ENCODE results near the gene TUBGCP2. TPM values are rescaled to one million over a fixed set of nuclear protein-coding genes. Genes with fewer than 3 reads are reported as not detected.

TUBGCP2 gene
- total RNA-seq, 1 experiment from 2014 or later: 35.4 TPM

DNA sequence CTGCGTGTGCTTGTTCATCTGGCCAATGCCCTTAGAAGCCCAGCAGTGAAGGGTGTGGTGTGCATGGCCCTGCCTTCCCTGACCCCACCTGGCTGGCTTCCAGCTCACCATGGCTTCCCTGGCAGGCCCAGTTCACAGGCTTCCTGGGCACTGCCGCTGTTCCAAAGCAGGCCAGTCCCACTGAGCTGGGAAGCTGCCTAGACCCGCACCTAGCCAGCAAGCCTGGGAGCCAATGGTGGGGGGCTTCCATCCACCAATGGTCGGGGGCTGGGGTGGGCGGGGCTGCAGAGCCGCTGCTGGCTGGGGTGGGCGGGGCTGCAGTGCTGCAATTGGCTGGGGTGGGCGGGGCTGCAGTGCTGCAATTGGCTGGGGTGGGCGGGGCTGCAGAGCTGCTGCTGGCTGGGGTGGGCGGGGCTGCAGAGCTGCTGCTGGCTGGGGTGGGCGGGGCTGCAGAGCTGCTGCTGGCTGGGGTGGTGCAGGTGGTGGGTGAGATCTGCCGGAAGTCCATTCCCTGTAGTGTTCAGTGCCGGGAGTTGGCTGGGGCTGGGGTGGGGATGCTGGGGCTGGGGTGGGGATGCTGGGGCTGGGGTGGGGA, 15.6 kb upstream of the TUBGCP2 start:
- intact Hi-C loops (cut with micrococcal nuclease): no loop called here
- Histone ChIP-seq H3K27me3 (ENCODE audit: insufficient read depth, low read length) (no peaks in the 10 kb centered on the region), H3K4me2 (ENCODE audit: low read length) (peak overlapping the region; percentile 65), H3K4me3 (replicated peaks in 1 of 2; ENCODE audit: low read depth in 1 of 2, low read length in 2 of 2) (peak overlapping the region in 1 of 2 experiments; percentile 19; a peak in 1 of 4 replicates), H3K9ac (ENCODE audit: low read length) (no peak overlapping the region), H3K4me1 (ENCODE audit: control insufficient read depth in 1 of 2, insufficient read depth in 2 of 2, low read length in 2 of 2) (peaks cover under 1 to 17% of the 10 kb centered on the region in 2 experiments), H3K36me3 (ENCODE audit: control insufficient read depth in 1 of 2, insufficient read depth in 2 of 2, low read length in 2 of 2) (no peaks in the 10 kb centered on the region), H4K20me1 (ENCODE audit: insufficient read depth) (no peaks in the 10 kb centered on the region), H2AFZ (ENCODE audit: low read depth, low read length, poor library complexity, severe bottlenecking) (no peak overlapping the region), H3K79me2 (ENCODE audit: insufficient read depth, low read length) (no peaks in the 10 kb centered on the region), H3K9me3 (ENCODE audit: control insufficient read depth in 1 of 2, insufficient read depth in 1 of 2, low read depth in 1 of 2, low read length in 2 of 2) (no peaks in the 10 kb centered on the region), H3K9me2 (ENCODE audit: insufficient read depth) (no peaks in the 10 kb centered on the region), H3K27ac (ENCODE audit: low read depth, low read length) (no peak overlapping the region; the same call in 1 of the 2 replicates)
- no TSS peak for BruUV-seq (replicated peaks)
- CTCF ChIA-PET: interaction anchor here (1.0 kb wide), 1 partner anchor 11 kb away, joined by 3 read pairs; no protein-coding TSS in a partner anchor
- RAD21 ChIA-PET (ENCODE audit: low non-redundant PET in 1 of 2, low total read pairs in 2 of 2, uncharacterized antibody in 2 of 2, unreplicated experiment in 2 of 2): no interaction called here
- POLR2A ChIA-PET: interaction anchor here (0.6 to 1.2 kb wide), 2 partner anchors 9 to 357 kb away, joined by 4 to 5 read pairs; no protein-coding TSS in a partner anchor
- no peak for DNase-seq (ENCODE audit: low read depth, low spot score)
- peak; percentile 83 for ATAC-seq
- TF ChIP-seq CEBPB (IDR thresholded peaks at IDR 0.05; ENCODE audit: low read depth) (no peak), SIN3A (IDR thresholded peaks at IDR 0.05; ENCODE audit: low read depth) (no peak), REST (IDR thresholded peaks at IDR 0.05; ENCODE audit: low read depth) (no peak), POLR2A (IDR thresholded peaks at IDR 0.05; ENCODE audit: borderline replicate concordance, extremely low read depth, insufficient read depth, insufficient read length) (no peak), EZH2 (IDR thresholded peaks at IDR 0.05) (no peak), EGR1 (IDR thresholded peaks at IDR 0.05; ENCODE audit: low read depth) (no peak), YY1 (IDR thresholded peaks at IDR 0.05; ENCODE audit: extremely low read depth, insufficient replicate concordance, low read depth, low read length) (no peak), SP1 (IDR thresholded peaks at IDR 0.05; ENCODE audit: low read depth) (no peak), TCF7L2 (IDR thresholded peaks at IDR 0.05; ENCODE audit: borderline replicate concordance, extremely low read depth, insufficient read depth, insufficient read length) (no peak), ZBTB33 (IDR thresholded peaks at IDR 0.05; ENCODE audit: extremely low read depth, insufficient replicate concordance, low read length) (no peak), CTCF (IDR thresholded peaks at IDR 0.05 in 2 of 3, conservative IDR thresholded peaks at IDR 0.05 in 1 of 3; ENCODE audit: borderline replicate concordance in 1 of 3, insufficient read depth in 1 of 3, low read depth in 2 of 3, low read length in 2 of 3) (no peak), SRF (IDR thresholded peaks at IDR 0.05; ENCODE audit: low read depth) (no peak), ELF1 (IDR thresholded peaks at IDR 0.05; ENCODE audit: borderline replicate concordance, low read depth) (no peak), EZH2phosphoT487 (IDR thresholded peaks at IDR 0.05; ENCODE audit: borderline replicate concordance) (no peak)
